Calu3 (cell line): ENCODE measurements around the gene CAPS. TPM values are rescaled to one million over a fixed set of nuclear protein-coding genes. Genes with fewer than 3 reads are reported as not detected.
"Not testable (repeated sequence)": the region's sequence is repeated elsewhere in the genome, so short reads cannot be mapped to it uniquely, and the experiment has no call there.

Source experiments
- BruUV-seq: library from RNA; stranded (reverse); fragments of 400-500 nt; replicated peaks from 2 replicates; lab custom pipeline; 2021; lab: Mats Ljungman, UMichigan
- CTCF ChIA-PET: fragments of 300-600 bp; sonication (Branson Sonifier 250); formaldehyde crosslinking; loops from one replicate; lab custom pipeline; 2022; ENCODE audit warnings: antibody characterized with exemption; lab: Charles Lee
- DNase-seq: peaks from one replicate; pipeline ENCODE4 v3.0.0; 2022
- H3K27ac Mint-ChIP-seq: one replicate; pipeline ENCODE4 v1.8.0; 2022; ENCODE audit warnings: mixed read lengths; ENCODE audit not compliant: unreplicated experiment
- H3K27me3 Mint-ChIP-seq: one replicate; pipeline ENCODE4 v1.8.0; 2022; ENCODE audit warnings: mixed read lengths; ENCODE audit not compliant: unreplicated experiment
- H3K36me3 Mint-ChIP-seq: one replicate; pipeline ENCODE4 v1.8.0; 2022; ENCODE audit warnings: mild to moderate bottlenecking, moderate library complexity, mixed read lengths; ENCODE audit not compliant: insufficient read depth, unreplicated experiment
- H3K4me1 Mint-ChIP-seq: one replicate; pipeline ENCODE4 v1.8.0; 2022; ENCODE audit warnings: mild to moderate bottlenecking, low read depth, mixed read lengths; ENCODE audit not compliant: unreplicated experiment
- H3K4me3 Mint-ChIP-seq: one replicate; pipeline ENCODE4 v1.8.0; 2022; ENCODE audit warnings: mild to moderate bottlenecking, low read depth, moderate library complexity, mixed read lengths; ENCODE audit not compliant: unreplicated experiment
- H3K9me3 Mint-ChIP-seq: one replicate; pipeline ENCODE4 v1.8.0; 2022; ENCODE audit warnings: low read depth, mixed read lengths; ENCODE audit not compliant: unreplicated experiment
- intact Hi-C: fragments of 100-400 bp; cut with micrococcal nuclease; formaldehyde crosslinking; loops from one replicate; pipeline ENCODE4 v1.10.0; 2022; ENCODE audit not compliant: unreplicated experiment
- total RNA-seq: library from RNA; stranded (reverse); gene quantifications from 2 replicates; pipeline ENCODE4 v1.2.3, GENCODE V29; 2022
- TF ChIP-seq, protein P1 (sequence below): fragments of 200-600 bp; IDR thresholded peaks from one replicate; pipeline ENCODE4 v1.8.0; 2022; ENCODE audit warnings: antibody characterized with exemption; ENCODE audit not compliant: unreplicated experiment

Gene CAPS
- total RNA-seq, 1 experiment from 2014 or later: 39.9 TPM

DNA sequence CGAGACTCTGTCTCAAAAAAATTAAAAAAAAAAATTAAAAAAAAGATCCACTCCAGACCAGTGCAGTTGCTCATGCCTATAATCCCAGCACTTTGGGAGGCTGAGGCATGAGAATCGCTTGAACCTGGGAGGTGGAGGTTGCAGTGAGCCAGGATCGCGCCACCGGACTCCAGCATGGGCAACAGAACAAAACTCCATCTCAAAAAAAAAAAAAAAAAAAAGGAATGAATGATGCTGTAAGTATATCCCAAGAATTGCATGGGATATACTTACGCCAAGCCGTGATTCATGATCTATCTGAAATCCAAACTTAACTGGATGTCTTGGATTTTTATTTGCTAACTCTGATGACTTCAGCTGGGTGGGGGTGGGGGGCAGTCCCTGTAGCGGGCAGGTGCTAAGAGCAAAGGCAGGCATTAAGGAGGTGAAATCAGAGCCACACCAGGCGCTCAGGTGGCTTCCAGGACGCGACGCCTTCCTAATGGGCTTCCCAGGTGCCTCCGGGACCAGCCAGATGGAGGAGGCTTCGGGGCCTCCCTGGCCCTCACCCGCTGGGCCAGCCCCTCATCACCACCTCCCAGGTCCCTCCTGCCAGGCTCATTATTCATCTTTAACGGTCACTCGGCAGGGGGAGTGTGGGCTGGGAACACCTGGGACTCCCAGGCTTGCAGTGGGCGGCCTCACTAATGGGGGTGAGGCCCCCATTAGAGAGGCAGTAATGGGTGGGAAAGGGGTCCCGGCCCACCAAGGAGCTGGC, 32.3 kb upstream of the CAPS start:
- no peaks in the 10 kb centered on the region for H3K9me3 Mint-ChIP-seq

DNA sequence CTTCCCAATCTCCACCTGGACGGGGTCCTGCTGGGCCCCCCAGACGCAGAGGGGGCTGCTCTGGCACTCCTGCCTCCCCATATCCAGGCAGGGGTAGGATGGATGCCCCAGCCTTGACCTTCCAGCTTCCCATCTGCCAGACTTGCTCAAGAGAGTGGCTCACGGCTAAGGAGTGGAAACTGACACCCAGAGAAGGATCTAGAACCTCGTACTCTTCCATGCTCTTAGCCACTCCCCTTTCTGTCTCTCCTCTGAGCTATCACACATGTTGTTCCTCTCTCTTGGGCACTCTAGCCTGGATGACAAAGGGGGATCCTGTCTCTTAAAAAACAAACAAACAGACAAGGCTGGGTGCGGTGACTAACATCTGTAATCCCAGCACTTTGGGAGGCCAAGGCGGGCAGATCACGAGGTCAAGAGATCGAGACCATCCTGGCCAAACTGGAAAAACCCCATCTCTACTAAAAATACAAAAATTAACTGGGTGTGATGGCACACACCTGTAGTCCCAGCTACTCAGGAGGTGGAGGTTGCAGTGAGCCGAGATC, 31.6 kb upstream of the CAPS start:
- CTCF ChIA-PET: no interaction called here
- Mint-ChIP-seq H3K27me3 (peaks cover 26% of the 10 kb centered on the region), H3K9me3 (no peaks in the 10 kb centered on the region), H3K4me1 (no peaks in the 10 kb centered on the region), H3K36me3 (no peaks in the 10 kb centered on the region), H3K4me3 (no peak overlapping the region), H3K27ac (no peak overlapping the region)
- DNase-seq: no peak
- TF ChIP-seq, protein P1, sequence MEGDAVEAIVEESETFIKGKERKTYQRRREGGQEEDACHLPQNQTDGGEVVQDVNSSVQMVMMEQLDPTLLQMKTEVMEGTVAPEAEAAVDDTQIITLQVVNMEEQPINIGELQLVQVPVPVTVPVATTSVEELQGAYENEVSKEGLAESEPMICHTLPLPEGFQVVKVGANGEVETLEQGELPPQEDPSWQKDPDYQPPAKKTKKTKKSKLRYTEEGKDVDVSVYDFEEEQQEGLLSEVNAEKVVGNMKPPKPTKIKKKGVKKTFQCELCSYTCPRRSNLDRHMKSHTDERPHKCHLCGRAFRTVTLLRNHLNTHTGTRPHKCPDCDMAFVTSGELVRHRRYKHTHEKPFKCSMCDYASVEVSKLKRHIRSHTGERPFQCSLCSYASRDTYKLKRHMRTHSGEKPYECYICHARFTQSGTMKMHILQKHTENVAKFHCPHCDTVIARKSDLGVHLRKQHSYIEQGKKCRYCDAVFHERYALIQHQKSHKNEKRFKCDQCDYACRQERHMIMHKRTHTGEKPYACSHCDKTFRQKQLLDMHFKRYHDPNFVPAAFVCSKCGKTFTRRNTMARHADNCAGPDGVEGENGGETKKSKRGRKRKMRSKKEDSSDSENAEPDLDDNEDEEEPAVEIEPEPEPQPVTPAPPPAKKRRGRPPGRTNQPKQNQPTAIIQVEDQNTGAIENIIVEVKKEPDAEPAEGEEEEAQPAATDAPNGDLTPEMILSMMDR: no peak
- no TSS peak for BruUV-seq
- intact Hi-C loops: no loop called here

More for the DNA sequence above, 32.3 kb upstream of the CAPS start:
- no TSS peak for BruUV-seq
- CTCF ChIA-PET: no interaction called here
- Mint-ChIP-seq H3K27me3 (peaks cover 26% of the 10 kb centered on the region), H3K27ac (no peak overlapping the region), H3K36me3 (no peaks in the 10 kb centered on the region), H3K4me3 (no peak overlapping the region), H3K4me1 (no peaks in the 10 kb centered on the region)
- intact Hi-C loops: no loop called here
- TF ChIP-seq, protein P1: no peak
- no peak for DNase-seq

DNA sequence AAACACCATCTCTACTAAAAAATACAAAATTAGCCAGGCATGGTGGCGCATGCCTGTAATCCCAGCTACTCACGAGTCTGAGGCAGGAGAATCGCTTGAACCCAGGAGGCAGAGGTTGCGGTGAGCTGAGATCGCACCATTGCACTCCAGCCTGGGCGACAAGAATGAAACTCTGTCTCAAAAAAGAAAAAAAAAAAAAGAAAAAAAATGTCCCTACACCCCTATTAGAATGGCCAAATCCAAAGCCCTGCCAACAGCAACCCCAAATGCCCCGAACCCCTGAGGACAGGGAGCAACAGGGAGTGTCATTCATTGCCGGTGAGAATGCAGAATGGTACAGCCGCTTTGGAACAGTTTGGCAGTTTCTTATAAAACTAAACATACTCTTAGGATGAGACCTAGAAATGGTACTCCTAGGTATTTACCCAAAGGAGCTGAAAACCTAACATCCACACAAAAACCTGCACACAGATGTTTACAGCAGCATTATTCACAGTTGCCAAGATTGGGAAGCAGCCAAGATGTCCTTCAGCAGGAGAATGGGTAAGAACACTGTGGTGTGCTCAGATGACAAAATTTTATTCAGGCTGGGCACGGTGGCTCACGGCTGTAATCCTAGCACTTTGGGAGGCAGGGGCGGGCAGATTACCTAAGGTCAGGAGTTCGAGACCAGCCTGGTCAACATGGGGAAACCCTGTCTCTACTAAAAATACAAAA, 30.7 kb upstream of the CAPS start:
- BruUV-seq: not testable (repeated sequence)

DNA sequence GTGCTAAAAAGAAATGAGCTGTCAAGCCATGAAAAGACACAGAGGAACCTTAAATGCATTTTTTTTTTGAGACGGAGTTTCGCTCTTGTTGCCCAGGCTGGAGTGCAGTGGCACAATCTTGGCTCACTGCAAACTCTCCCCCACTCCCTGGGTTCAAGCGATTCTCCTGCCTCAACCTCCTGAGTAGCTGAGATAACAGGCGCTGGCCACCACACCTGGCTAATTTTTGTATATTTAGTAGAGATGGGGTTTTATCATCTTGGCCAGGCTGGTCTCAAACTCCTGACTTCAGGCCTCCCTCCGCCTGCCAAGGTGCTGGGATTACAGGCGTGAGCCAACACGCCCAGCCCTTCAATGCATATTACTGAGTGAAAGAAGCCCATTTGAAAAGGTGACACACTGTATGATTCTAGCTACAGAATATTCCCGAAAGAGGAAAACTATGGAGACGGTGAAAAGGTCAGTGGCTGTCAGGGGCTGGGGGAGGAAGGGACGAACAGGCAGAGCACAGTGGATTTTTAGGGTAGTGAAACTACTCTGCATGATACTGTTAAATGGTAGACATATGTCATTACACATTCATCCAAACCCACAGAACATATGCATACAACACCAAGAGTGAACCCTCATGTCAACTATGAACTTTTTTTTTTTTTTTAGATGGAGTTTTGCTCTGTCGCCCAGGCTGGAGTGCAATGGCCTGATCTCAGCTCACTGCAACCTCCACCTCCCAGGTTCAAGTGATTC, 29.8 kb upstream of the CAPS start:
- BruUV-seq, H3K36me3 Mint-ChIP-seq, H3K9me3 Mint-ChIP-seq, DNase-seq, H3K27ac Mint-ChIP-seq, H3K4me1 Mint-ChIP-seq, intact Hi-C loops, H3K4me3 Mint-ChIP-seq: not testable (repeated sequence)
- H3K27me3 Mint-ChIP-seq: peaks cover 29% of the 10 kb centered on the region
- CTCF ChIA-PET: interaction anchor here (0.6 kb wide), 1 partner anchor 54 kb away, joined by 3 read pairs; no protein-coding TSS in a partner anchor

More for the DNA sequence above, 30.7 kb upstream of the CAPS start:
- H3K4me1 Mint-ChIP-seq, H3K9me3 Mint-ChIP-seq, H3K36me3 Mint-ChIP-seq, H3K4me3 Mint-ChIP-seq, CTCF ChIA-PET, DNase-seq, H3K27ac Mint-ChIP-seq, intact Hi-C loops: not testable (repeated sequence)
- peaks cover 26% of the 10 kb centered on the region for H3K27me3 Mint-ChIP-seq
